CD4-positive, alpha-beta T cell (primary cell): Measurements from ENCODE around the gene MRPS31. TPM values are rescaled to one million over a fixed set of nuclear protein-coding genes. Genes with fewer than 3 reads are reported as not detected.

ENCODE experiments used
- ATAC-seq: fragments of 200-7000 bp; cut with Tn5 transposase; one replicate; pipeline ENCODE4 v1.10.0; 2022; ENCODE audit warnings: mild to moderate bottlenecking; ENCODE audit not compliant: poor library complexity
- CTCF ChIA-PET: fragments of 350-600 bp; sonication (Branson Sonifier 250); formaldehyde crosslinking; loops from one replicate; lab custom pipeline; 2021; ENCODE audit warnings: antibody characterized with exemption, inconsistent platforms; lab: Charles Lee
- POLR2A ChIA-PET: fragments of 350-600 bp; sonication (Branson Sonifier 250); formaldehyde crosslinking; loops from one replicate; lab custom pipeline; 2021; ENCODE audit warnings: antibody characterized with exemption, inconsistent platforms; lab: Charles Lee
- DNase-seq, 14 experiments: peaks; one replicate each; pipeline ENCODE4 v3.0.0-alpha.2; 2013 to 2020; ENCODE audit warnings: mixed read lengths in 2 of 14
- H3K27ac ChIP-seq, 2 donors: one replicate each; pipeline versions ENCODE4 v1.5.1 to v1.7.0; 2013; ENCODE audit warnings: low read length in 2 of 2, low read depth in 1 of 2, mild to moderate bottlenecking in 1 of 2
- H3K27me3 ChIP-seq, 2 experiments: 1 replicate in 1 of 2; 2 replicates in 1 of 2; pipeline versions ENCODE4 v1.6.1 to v1.7.0; 2013; ENCODE audit warnings: low read length in 2 of 2, control low read depth in 1 of 2, mild to moderate bottlenecking in 1 of 2, moderate library complexity in 1 of 2; ENCODE audit not compliant: insufficient read depth in 2 of 2, control insufficient read depth in 1 of 2
- H3K36me3 ChIP-seq: one replicate; pipeline ENCODE4 v1.6.1; 2013; ENCODE audit warnings: low read length, control low read depth; ENCODE audit not compliant: insufficient read depth
- H3K4me1 ChIP-seq: one replicate; pipeline ENCODE4 v1.6.1; 2013; ENCODE audit warnings: low read length, control low read depth; ENCODE audit not compliant: insufficient read depth
- H3K4me3 ChIP-seq: one replicate; pipeline ENCODE4 v1.5.1; 2013; ENCODE audit warnings: mild to moderate bottlenecking, low read length, moderate library complexity
- H3K9me3 ChIP-seq, 2 experiments: 1 replicate in 1 of 2; 2 replicates in 1 of 2; pipeline versions ENCODE4 v1.6.1 to v1.7.0; 2013; ENCODE audit warnings: low read length in 2 of 2, mild to moderate bottlenecking in 2 of 2, control low read depth in 1 of 2, moderate library complexity in 1 of 2; ENCODE audit not compliant: control insufficient read depth in 1 of 2, insufficient read depth in 1 of 2
- H3K27ac Mint-ChIP-seq: one replicate; pipeline ENCODE4 v1.8.0; 2020; ENCODE audit warnings: mixed read lengths
- H3K27me3 Mint-ChIP-seq: one replicate; pipeline ENCODE4 v1.8.0; 2021; ENCODE audit warnings: mixed read lengths
- H3K36me3 Mint-ChIP-seq: one replicate; pipeline ENCODE4 v1.8.0; 2021; ENCODE audit warnings: low read depth, mixed read lengths
- H3K4me1 Mint-ChIP-seq: one replicate; pipeline ENCODE4 v1.8.0; 2021; ENCODE audit warnings: low read depth, mixed read lengths
- H3K4me3 Mint-ChIP-seq: one replicate; pipeline ENCODE4 v1.8.0; 2020; ENCODE audit warnings: mild to moderate bottlenecking, mixed read lengths
- H3K9me3 Mint-ChIP-seq: one replicate; pipeline ENCODE4 v1.8.0; 2020; ENCODE audit warnings: mixed read lengths
- CTCF ChIP-seq: fragments of 200-600 bp; IDR thresholded peaks from one replicate; pipeline ENCODE4 v1.8.0; 2022; ENCODE audit warnings: antibody characterized with exemption, mild to moderate bottlenecking
- intact Hi-C, 2 experiments: fragments of 100-400 bp; cut with DNase I in 1 of 2; cut with micrococcal nuclease in 1 of 2; formaldehyde crosslinking; loops; one replicate each; pipeline versions ENCODE4 v1.15.1 to v1.9.0; 2023 to 2025; cut with DNase I, micrococcal nuclease
- total RNA-seq, 174 experiments: library from RNA in 2 of 174; stranded (reverse) in 2 of 174; gene quantifications; one replicate each; pipeline ENCODE4 v1.2.3 and lab custom pipeline; 2021 to 2026

Gene MRPS31
- total RNA-seq, 2 experiments from 2014 or later, result 8.3 to 9.5 TPM

GRCh38 chr13:40799508-40799907, 28.5 kb upstream of the MRPS31 start:
- H3K36me3 Mint-ChIP-seq, result peaks cover 84% of the 10 kb centered on the region
- ChIA-PET POLR2A (interaction anchor here (1.9 kb wide), 1 partner anchor 10 kb away, joined by 15 read pairs; the partner anchor contains the start of gene SLC25A15), CTCF (no interaction called here)
- no peak overlapping the region for H3K4me3 Mint-ChIP-seq
- no peak for TF ChIP-seq CTCF
- intact Hi-C loops, result loop anchor here in 1 of 2 experiments (5.0 kb wide), 1 partner anchor 37 kb away; no protein-coding TSS in a partner anchor
- Histone ChIP-seq H3K4me3 (no peak overlapping the region), H3K27me3 (no peaks in the 10 kb centered on the region), H3K27ac (no peak overlapping the region), H3K9me3 (no peaks in the 10 kb centered on the region), H3K36me3 (peaks cover 49% of the 10 kb centered on the region), H3K4me1 (peaks cover 17% of the 10 kb centered on the region)
- peaks cover 13% of the 10 kb centered on the region for H3K4me1 Mint-ChIP-seq
- no peaks in the 10 kb centered on the region for H3K27me3 Mint-ChIP-seq
- no peak for DNase-seq
- H3K9me3 Mint-ChIP-seq, result no peaks in the 10 kb centered on the region
- no peak overlapping the region for H3K27ac Mint-ChIP-seq
- ATAC-seq, result no peak

- Mint-ChIP-seq H3K9me3 (no peaks in the 10 kb centered on the region), H3K36me3 (peaks cover 82% of the 10 kb centered on the region), H3K4me3 (peak overlapping the region; percentile 46), H3K27me3 (no peaks in the 10 kb centered on the region), H3K4me1 (peaks cover 16% of the 10 kb centered on the region), H3K27ac (peak overlapping the region; percentile 86)
- TF ChIP-seq CTCF, result no peak
- ChIA-PET CTCF (interaction anchor here (1.0 kb wide), 1 partner anchor 9 kb away, joined by 3 read pairs; the partner anchor contains the start of gene SLC25A15), POLR2A (interaction anchor here (1.3 to 1.9 kb wide), 3 partner anchors 9 to 28 kb away, joined by 3 to 15 read pairs (median 5); partner anchors contain the start of genes MRPS31 and SLC25A15)
- Histone ChIP-seq H3K4me1 (peaks cover 17% of the 10 kb centered on the region), H3K4me3 (peak overlapping the region; percentile 13), H3K36me3 (peaks cover 46% of the 10 kb centered on the region), H3K9me3 (no peaks in the 10 kb centered on the region), H3K27ac (no peak overlapping the region), H3K27me3 (no peaks in the 10 kb centered on the region)
- ATAC-seq (peak; percentile 79), DNase-seq (peak in 4 of 14 experiments; percentile 28 to 68 (median 55))
- intact Hi-C loops, result loop anchor here in 1 of 2 experiments (5.0 kb wide), 1 partner anchor 36 kb away; no protein-coding TSS in a partner anchor
These were observed 27.4 kb upstream of the MRPS31 start for GRCh38 chr13:40798380-40798779.

- ATAC-seq, result no peak
- Histone ChIP-seq H3K27ac (no peak overlapping the region), H3K27me3 (no peaks in the 10 kb centered on the region), H3K4me1 (peaks cover 17% of the 10 kb centered on the region), H3K9me3 (no peaks in the 10 kb centered on the region), H3K4me3 (no peak overlapping the region), H3K36me3 (peaks cover 39% of the 10 kb centered on the region)
- Mint-ChIP-seq H3K27me3 (no peaks in the 10 kb centered on the region), H3K9me3 (no peaks in the 10 kb centered on the region), H3K4me1 (peaks cover 29% of the 10 kb centered on the region), H3K36me3 (peaks cover 73% of the 10 kb centered on the region), H3K4me3 (no peak overlapping the region), H3K27ac (peak overlapping the region; percentile 21)
- intact Hi-C loops, result loop anchor here in 1 of 2 experiments (5.0 kb wide), 1 partner anchor 34 kb away; no protein-coding TSS in a partner anchor
- no peak for DNase-seq
- no peak for TF ChIP-seq CTCF
- ChIA-PET CTCF (interaction anchor here (0.6 kb wide), 1 partner anchor 646 kb away, joined by 4 read pairs; no protein-coding TSS in a partner anchor), POLR2A (no interaction called here)
These were observed 25.7 kb upstream of the MRPS31 start for GRCh38 chr13:40796649-40797048.
